HG03039 (cell line): ENCODE measurements around the gene C3orf22.

Experiments
- ATAC-seq: cut with Tn5 transposase; IDR thresholded peaks from one replicate; pipeline ENCODE4 v1.9.1; 2021; ENCODE audit warnings: mild to moderate bottlenecking, moderate library complexity; ENCODE audit not compliant: unreplicated experiment

Gene C3orf22

DNA sequence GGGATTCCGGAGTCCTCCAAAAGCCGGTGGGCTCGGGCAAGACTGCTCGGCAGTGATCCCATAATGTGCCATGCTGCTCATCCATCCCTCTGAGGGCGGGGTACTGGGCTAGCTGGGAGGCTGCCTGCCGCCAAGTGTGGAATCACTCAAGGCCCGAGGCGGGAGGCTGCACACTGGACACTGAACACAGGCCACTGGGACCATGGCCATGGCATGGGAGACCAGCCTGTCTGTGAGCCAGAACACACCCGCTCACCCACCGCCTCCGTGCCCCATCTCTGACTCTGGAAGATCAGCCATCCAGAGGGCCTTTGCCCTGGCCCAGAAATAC lies 1.4 kb downstream of the C3orf22 start:
- ATAC-seq: no peak

DNA sequence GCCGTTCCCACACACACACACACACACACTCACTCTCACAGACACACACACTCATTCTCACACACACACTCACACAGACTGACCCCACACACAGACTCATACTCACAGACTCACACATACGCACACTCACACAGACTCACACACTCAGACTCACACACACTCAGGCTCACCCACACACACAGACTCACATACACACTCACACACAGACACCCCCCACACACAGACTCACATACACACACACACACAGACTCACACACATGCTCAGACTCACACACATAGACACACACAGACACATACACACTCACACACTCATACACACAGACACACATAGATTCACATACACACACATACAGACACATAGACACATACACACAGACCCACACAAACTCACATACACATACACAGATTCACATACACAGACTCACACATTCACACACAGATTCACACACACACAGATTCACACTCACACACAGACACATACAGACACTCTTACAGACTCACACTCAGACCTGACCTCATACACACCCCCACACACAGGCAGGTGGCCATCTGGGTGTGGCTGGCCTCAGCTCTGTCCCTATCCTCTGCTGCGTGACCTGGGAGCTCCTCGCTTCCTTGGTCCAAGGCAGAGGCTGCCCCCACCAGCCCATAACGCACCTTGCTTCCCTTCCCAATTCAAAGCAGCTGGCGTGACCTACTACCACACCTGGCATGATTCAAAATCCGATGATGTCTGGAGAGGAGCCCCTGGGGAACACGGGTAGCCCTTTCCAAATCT lies 1.9 kb downstream of the C3orf22 start:
- no peak for ATAC-seq

DNA sequence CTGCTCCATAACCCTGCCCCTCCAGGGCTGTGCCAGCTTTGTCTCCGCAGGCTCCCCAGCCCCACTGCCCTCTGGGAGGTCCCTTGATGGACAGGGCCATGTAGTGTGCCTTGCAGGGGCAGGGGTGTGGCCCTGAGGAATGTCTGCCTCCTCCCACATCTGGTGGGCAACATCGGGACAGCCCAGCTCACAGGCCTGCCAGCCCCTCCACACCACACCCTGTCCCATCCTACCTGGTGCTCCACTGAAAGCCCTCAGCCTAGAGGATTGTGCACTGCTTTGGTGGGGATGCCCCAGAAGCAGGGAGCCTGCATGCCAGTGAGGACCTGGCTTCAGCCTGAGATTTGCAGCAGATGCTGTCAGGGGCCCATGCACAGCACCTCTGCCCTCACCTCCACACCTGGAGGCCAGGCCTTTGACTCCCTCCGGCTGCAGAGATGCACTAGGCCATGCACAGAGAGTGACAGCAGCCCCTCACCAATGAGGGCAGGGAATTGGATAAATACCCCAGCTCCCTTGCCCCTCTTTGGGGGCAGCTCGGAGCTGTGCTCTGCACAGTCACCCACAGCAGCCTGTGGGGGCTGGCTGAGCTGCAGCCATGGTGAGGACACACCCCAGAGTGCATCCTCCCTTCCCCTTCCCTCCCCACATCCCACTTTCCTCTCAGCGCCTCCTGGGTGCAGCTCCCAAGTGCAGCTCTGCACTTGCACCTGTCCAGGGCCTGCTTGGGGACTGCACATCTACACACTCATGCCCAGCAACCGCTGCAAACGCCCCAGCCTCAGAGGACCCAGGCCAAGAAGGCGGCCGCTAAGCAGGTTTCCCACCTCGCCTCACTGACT lies 2.7 kb downstream of the C3orf22 start:
- no peak for ATAC-seq

DNA sequence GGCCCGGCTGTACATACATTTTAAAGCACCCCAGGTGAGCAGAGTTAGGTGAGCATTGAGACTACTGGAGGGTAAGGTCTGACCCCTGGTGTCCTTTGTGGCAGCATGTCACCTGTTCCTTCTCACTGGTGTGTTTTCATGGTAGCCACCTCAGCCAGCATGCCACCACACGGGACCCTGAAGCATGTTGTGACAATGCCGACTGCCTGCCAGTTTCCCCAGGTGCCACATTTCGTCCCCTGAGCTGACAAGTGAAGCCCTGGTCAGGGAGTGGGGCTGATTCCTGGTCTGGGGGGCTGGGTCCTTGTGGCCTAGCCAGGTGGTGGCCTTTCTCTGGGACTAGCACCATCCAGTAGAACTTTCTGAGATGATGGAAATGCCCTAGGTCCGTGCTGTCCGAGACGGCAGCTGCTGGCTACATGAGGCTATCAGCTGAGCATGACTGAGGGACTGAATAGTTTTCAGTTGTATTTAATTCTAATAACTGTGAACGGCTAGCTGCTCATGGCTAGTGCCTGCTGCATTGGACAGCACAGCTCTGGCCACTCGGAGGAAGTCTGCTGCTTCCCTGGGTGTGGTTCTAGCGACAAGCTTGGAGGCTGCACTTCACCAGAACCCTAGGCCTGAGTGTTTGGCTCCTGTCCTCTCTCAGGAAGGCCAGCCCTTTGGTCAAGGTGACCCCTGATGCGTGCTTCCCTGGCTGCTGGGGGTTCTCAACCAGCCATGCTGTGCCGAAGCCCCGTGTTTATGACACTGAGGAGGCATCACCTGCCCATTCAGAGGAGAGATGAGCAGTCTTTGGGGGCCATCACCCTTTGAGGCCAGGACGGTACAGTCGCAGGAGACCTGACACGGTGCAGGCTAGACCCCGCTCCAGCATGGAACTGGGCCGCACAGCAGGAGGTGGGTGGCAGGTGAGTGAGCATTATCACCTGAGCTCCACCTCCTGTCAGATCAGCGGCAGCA lies 3.9 kb downstream of the C3orf22 start:
- no peak for ATAC-seq

DNA sequence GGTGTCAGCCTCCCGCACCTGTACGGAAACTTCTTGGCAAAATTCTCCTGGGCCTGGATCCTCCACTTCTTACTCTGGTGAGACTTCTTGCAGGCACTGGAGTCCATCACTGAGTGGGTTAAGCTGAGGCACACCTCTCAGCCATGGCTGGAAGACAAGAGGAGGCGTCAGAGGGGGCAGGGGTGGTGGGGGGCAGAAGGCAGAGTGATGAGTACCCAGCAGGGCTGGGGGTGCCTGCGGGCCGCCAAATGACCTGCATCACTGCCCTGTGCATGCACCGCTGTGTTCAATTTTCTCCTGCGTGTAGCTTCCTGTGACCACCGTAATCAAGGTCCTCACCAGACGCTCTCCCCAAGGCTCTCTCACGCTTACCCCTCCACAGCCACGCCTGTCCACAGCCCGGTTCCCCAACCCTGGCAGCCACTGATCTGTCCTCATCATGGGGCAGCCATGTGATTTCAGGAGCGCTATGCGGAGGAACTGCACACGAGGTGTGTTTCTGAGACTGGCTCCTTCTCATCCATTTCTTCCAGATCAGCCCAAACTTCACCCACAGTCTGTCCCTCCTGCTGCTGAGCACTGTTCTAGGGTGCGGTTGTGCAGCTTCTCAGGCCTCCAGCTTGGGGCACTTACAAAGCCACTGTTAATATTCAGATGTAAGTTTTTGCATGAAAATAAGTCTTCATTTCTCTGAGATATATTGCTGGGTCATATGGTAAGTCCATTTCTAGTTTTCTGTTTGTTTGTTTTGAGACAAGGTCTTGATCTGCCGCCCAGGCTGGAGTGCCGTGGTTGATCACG lies 5.2 kb downstream of the C3orf22 start:
- no peak for ATAC-seq

DNA sequence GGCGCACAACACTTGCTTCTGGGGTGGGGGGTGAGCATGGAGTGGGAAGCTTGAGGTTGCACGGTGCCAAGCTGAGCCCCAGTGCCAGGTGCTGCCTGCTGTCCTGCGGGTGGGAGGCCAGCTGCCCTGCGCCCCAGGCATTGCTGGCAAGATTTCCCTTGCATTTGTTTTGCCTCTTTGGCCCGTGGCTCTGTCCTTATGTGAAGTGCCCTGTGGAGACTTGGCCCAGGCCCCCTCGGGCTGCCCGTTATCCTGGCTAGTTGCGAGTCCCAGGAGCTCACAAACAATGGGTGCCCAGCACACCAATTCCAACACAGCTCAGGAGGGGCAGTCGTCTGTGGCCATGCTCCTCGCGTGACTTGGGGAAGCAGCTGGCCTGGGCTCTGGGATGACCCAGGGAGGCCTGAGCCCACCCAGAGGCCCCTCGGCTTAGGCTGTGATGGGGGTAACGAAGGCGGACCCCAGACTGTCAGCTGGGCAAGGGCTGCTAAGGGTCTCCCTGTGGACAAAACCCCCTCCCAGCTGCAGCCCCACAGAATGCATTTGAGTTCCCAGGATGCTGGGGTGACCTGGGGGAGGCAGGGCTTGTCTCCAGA lies 5.9 kb downstream of the C3orf22 start:
- no peak for ATAC-seq

DNA sequence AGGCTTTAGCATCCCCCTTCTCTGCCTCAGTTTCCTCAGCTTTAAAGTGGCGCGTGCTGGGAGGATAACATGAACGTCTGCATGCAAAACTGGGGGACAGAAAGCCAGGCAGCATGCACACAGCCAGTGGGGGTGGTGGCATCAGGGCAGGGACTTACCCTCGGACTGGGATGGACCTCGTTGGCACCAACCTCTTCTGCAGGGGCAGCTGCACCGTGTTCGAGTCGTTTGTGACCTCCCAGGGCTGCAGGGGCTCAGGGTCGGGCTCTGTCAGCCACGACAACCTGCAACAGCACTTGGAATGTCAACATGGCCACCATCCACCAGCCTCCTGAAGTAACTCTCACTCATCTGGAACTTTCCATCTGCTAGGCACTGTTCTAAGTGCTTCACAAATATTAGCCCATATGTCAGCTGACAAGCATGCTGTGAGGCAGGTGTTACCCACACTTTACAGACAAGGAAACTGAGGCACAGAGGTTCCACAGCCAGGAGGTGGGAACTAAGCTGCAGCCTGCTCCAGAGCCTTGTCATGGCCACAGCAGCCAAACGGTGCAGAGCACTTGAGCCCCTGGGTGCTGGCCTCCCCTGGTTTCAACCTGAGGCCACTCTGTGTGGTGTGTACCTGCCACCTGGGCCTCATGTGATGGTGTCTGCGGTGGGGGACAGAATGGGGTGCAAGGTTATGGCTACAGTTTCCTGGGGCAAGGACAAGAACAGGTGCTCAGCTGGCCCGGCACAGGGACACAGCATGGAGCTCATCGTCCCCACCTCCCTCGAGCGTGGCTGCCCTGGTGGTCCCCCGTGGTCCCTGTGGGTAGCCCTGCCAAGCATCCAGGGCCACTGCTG lies 6.7 kb downstream of the C3orf22 start:
- ATAC-seq: no peak

DNA sequence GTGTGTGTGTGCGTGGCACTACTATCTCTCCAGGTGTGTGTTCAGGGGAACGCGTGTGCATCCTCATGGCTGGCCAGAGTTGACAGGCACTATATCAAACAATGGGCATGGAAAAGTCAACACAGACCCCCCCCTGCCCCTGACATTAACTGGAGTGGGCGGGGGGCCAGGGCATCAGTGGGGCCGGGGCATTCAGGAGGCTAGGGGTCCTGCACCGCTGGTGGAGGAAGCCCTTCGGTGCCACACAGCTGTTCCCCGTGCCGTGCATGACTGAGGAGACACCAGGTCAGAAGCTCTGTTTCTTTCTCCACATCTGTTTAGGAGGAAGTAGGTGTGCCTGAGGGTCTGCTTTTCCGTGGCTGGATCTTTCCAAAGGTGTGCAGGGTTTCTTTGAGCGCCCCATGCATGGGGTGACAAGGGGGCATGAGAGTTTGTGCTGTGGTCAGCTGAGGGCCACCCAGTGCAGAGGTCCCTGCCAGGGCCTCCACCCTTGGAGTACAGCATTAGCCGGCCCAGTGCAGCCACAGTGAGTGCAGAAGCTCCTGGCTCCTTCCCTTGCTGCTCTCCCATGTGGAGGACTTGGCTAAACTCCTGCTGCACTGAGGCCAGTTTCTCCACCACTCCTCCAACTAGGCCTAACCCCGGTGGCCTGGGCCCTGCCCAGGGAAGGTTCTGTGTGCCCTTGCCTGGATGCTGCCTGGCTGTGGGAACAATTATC lies 7.5 kb downstream of the C3orf22 start:
- no peak for ATAC-seq

DNA sequence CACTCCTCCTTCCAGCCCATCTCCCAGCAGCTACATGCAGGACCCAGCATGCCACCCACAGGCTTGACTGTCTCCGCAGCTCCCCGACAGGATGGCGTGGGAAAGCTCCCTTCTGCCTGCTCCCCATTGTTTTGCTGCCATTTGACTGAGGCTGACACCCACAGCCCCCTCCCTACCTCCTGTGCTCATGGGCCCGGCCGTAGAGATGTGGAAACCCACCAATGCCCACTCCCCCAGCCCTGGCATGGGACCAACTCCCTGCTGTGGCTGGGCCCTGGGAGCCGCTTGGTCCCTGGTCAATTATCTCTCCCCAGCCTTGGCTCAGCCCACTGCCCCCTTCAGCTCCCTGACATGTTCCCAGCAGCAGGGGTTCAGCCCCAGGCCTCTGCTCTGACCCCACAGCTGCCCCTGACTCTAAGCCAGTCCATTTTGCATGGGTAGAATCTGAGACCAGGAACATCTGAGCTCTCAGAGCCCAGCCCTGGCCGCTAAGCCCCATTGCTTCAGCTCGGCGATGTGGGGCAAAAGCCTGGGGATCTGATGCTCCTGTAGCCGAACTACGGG lies 8.2 kb downstream of the C3orf22 start:
- ATAC-seq: no peak

DNA sequence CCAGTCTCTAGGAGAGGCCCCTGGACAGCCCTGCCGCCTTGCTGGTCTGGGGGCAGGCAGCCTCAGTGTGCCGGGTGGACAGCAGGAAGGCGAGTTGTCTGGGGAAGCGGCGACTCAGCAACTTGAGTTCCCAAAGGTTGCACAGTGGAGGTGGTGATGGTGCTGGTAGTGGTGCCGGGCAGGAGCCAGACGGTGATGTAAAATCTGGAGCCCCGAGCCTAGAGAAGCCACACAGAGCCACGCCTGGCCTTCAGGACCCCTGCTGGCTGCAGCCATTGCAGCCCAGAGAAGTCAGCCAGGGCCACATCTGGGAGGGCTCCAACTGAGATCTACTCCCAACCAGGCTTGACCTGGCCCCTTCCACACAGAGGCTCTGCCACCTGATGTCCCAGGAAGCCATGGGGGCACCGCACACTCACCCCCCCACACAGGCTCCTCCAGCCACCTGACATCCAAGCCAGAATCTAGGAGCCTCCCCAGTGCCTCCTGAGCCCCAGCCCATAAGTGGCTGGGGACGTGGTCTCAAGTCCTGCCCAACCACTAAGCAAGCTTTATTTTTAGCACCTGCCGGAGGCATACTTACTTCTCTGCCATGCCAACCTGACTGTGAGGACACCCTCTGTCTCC lies 8.8 kb downstream of the C3orf22 start:
- ATAC-seq: no peak

DNA sequence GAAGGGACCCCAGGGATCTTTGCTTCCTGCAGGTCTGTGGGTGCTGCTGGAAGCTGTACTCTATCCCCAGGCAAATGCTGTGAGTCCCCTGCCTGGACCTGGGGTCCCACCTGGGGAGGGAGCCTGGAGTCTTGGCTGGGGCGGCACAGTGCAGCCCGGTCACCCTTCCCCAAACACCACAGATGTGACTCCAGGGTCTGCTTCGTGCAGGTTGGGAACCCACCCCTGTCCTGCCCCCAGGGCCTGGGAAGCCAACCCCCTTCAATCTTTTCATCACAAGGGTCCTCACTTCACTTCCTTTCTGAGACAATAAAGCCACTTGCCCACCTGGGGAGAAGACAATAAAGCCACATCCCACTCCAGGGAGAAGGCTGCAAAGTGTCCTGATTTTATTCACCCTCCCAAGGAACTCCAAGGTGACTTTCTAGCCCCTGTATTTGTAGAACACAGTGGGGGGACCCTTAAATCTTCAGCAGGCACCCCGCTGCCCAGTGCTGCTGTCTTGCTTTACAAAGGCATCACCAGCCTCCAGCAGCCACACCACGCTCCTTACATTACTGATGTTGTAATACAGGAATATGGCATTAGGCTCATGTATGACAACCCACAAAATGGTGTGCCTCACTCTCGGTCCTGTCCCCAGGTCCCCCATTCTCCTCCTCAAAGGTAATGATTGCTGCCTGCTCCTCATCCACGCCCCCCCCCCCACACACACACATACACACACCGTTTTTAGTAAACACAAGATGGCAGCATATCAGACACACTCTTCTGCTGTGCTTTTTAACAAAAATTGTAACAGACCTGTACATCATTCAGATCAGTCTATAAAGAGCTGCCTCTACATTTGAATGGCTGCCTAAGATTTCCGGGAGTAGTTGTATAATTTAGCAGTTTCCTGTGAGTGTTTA lies 9.9 kb downstream of the C3orf22 start:
- ATAC-seq: no peak

DNA sequence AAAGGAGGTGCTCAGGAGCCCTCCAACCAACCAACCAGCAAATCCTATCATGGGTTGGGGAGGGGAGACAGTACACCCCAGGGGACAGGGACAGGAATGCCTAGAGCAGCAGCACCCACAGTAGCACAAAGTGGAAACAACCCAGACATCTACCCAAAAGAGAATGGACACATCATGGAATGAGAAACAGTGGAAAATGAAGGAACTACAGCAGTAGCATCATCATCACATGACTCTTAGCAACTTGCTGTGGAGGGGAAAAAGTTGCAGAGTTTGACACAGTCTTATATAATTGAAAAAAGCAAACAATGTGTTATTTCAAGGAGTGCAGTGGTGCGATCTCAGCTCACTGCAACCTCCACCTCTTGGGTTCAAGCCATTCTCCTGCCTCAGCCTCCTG lies 11.0 kb downstream of the C3orf22 start:
- no peak for ATAC-seq

DNA sequence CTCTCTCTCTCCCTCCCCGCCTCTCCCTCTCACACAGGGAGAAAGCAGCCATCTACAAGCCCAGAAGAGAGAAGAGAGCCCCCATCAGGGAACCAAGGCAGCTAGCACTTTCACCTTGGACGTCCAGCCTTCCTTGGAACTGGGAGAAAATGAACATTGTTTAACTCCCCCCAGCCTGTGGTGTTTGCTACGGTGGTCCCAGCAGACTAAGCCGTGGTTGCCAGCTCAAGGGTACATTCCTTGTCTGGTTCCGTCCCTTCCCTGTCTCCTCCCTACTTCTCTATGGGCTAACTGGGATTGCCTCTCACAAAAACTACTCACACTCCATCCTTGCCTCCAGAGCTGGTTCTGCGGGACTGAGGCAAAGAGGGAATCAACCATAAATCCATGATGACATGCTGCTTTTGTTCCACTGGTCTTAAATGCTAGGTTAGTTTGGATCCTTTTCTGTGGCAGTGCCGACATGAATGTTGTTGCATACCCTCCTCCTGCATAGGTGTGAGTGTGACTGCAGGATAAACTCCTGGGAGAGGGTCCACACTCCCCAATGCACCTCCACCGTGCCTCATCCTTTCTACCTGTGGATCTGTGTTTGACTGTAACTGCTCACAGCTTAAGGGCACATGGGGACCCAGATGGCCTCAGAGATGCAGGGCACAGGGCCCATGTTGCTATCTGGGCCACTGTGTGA lies 12.0 kb downstream of the C3orf22 start:
- no peak for ATAC-seq

DNA sequence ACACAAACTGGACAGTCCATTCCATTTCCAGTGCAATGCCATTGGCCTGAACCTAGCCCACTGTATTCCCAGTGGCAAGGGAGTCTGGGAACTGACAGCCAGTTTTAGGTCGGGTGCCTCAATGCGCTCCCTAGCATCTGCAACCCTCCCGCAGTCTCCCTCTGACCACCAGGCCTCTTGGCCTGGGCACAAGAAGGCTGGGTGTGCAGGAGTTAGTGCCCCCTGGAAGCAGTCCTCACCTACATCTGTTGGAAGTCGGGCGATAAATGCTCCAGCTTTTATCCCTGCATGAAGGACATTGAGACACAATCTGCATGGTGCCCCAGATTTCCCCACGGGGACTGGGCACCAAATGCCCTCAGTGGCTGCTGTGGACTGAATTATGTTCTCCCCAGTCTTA lies 12.7 kb downstream of the C3orf22 start:
- ATAC-seq: no peak

DNA sequence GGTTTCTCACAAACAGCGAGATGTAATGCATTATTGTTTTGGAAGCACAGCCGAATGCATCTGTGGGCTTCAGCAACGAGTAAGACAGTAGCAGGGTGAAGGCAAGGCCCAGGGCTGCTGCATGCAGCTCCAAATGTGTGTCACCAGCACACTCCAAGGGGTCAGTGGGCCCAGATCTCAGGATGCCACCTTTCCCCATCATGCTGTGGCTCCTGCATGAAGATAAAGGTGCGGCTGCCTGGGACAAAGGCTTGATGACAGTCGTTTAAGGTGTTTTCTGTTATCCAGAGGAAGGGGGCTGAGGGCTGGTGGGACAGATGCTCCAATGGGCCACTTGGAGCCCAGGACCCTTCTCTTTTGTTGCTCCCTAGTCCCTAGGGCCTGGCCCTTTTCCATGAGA lies 13.2 kb downstream of the C3orf22 start:
- no peak for ATAC-seq
